Activated gamma-delta T cell (primary cell): ENCODE results near the gene TXNRD3.

Experiments
- DNase-seq: peaks from one replicate; lab custom pipeline; 2025; lab: John Stamatoyannopoulos, UW
- total RNA-seq, 2 donors: gene quantifications; one replicate each; lab custom pipeline; 2026; lab: John Stamatoyannopoulos, UW

Gene TXNRD3
- total RNA-seq, result 4.3 to 8.1 reads per million in 2 donors

GRCh38 chr3:126654571-126655383 is at the start of gene TXNRD3:
TXNRD3 (minus strand) TSS chr3:126655124.
- peak; percentile 41 for DNase-seq

GRCh38 chr3:126703512-126704493 is 48.9 kb upstream of the TXNRD3 start, which contains the start of gene CHCHD6:
CHCHD6 (plus strand) TSS chr3:126704240; CDS start chr3:126704313, 73 bp downstream.
- DNase-seq, result peak; percentile 86

GRCh38 chr3:126699011-126699410 is 44.1 kb upstream of the TXNRD3 start:
- no peak for DNase-seq

GRCh38 chr3:126696701-126697267 is 41.9 kb upstream of the TXNRD3 start:
- no peak for DNase-seq

- DNase-seq, result no peak
Measured at GRCh38 chr3:126693921-126694320, 39.0 kb upstream of the TXNRD3 start.

- DNase-seq, result no peak
Measured at GRCh38 chr3:126692858-126693257, 37.9 kb upstream of the TXNRD3 start.

- no peak for DNase-seq
Measured at GRCh38 chr3:126691765-126692164, 36.8 kb upstream of the TXNRD3 start.

- DNase-seq, result no peak
Measured at GRCh38 chr3:126685493-126685892, 30.6 kb upstream of the TXNRD3 start.

GRCh38 chr3:126685021-126685420 is 30.1 kb upstream of the TXNRD3 start:
- DNase-seq, result no peak

GRCh38 chr3:126684218-126684751 is 29.4 kb upstream of the TXNRD3 start:
- no peak for DNase-seq

GRCh38 chr3:126683069-126683468 is 28.1 kb upstream of the TXNRD3 start:
- no peak for DNase-seq

GRCh38 chr3:126682009-126682408 is 27.1 kb upstream of the TXNRD3 start:
- no peak for DNase-seq

- no peak for DNase-seq
Measured at GRCh38 chr3:126680667-126681055, 25.7 kb upstream of the TXNRD3 start.

- no peak for DNase-seq
Measured at GRCh38 chr3:126679831-126680666, 25.1 kb upstream of the TXNRD3 start.

GRCh38 chr3:126679318-126679751 is 24.4 kb upstream of the TXNRD3 start:
- DNase-seq, result peak; percentile 58

- no peak for DNase-seq
Measured at GRCh38 chr3:126678693-126679317, 23.9 kb upstream of the TXNRD3 start.

GRCh38 chr3:126677862-126678503 is 23.1 kb upstream of the TXNRD3 start:
- DNase-seq, result no peak

GRCh38 chr3:126676919-126677705 is 22.2 kb upstream of the TXNRD3 start:
- no peak for DNase-seq

GRCh38 chr3:126672741-126673140 is 17.8 kb upstream of the TXNRD3 start:
- DNase-seq, result no peak
